HG03439 (cell line): ENCODE data around the gene GIN1.
"Not testable (repeated sequence)": the region's sequence is repeated elsewhere in the genome, so short reads cannot be mapped to it uniquely, and the experiment has no call there.

Experiments used
- ATAC-seq: cut with Tn5 transposase; IDR thresholded peaks from one replicate; pipeline ENCODE4 v1.9.1; 2021; ENCODE audit warnings: mild to moderate bottlenecking, moderate library complexity; ENCODE audit not compliant: unreplicated experiment

The GIN1 gene

DNA sequence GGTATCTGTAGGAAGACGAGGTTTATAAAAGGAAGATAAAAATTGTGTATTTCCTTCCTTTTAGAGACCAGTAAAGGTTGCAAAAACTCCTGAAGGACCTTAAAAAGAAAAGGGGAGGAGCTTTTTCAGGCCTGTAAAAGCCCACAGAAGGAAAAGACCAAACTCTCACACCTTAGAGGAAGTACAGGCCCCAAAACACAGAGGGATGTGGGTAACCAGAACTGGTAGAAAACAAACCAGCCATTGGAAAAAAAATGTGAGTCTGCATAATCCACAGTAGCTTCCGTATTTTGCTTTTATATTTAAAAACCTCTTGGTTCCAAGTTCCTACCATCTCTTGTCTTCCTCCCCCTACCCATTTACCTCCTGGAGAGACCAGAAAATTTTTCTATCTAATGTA, 8.5 kb downstream of the GIN1 start:
- ATAC-seq = no peak

DNA sequence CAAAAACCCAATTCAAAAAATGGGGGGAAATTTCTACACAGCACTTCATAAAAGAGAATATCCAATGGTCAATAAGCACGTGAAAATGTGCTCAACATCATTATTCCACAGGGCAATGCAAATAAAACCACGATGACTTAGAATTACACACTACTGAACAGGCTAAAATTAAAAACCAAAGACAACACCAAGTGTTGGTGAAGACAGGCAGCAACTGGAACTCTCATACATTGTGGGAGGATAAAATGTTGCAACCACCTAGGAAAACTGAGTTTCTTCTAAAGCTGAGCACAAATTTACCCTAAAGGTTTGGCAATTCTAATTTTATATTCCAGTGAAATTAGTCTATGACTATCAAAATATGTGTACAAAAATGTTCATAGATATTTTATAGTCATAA, 9.5 kb downstream of the GIN1 start:
- ATAC-seq = no peak

DNA sequence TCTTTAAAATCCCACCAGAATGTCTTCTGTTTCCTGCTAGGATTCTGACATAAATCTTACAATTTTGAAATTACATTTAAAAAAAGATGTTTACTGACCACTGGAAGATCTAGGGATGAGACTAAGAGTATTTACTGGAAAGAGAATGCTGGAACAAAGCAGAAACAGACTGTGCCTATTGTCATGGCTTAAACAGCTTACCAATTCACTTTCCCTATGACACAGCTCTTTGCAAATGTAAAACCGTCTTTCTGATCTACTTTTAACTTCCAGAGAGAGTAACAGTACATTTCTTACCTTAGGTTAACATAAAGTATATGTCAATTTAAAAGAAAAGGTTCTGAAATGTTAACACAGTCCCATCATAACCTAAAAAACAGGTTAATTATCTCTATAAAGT, 10.7 kb downstream of the GIN1 start:
- no peak for ATAC-seq

DNA sequence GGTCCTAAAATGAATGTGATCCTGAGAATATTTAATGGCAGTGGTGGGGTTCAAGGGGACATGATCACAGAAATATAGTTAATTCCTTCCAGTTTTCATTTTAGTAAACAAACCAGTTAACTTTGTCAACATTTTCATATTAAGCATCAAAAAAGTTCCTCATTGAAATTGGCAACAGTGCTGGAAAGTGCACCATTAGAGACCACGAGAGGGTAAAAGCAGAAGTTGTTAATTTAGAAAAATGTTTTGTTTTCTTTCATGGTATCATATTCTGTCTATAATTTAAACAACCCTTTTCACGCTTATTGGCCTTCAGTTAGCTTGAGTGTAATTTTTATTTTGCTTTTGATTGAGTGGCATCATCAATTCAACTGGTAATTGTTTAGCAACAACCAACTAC, 11.9 kb downstream of the GIN1 start:
- no peak for ATAC-seq

DNA sequence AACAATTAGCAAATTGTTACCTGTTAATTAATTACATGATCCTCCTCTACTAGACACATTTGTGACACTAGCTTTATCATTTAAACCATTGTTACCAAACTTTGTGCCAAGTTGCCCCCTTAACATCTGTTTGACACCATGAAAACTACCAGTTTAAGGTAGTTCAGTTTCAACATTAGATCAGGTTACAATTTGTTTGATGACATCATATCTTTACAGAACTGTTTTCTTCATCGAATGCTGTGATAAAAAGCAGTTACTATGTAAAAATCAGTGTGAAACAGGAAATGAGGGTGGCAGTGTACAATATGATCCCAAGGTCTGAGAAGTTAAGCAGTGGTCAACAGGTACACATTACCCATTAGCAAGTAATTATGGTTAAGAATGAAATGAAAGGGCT, 17.7 kb downstream of the GIN1 start:
- no peak for ATAC-seq

DNA sequence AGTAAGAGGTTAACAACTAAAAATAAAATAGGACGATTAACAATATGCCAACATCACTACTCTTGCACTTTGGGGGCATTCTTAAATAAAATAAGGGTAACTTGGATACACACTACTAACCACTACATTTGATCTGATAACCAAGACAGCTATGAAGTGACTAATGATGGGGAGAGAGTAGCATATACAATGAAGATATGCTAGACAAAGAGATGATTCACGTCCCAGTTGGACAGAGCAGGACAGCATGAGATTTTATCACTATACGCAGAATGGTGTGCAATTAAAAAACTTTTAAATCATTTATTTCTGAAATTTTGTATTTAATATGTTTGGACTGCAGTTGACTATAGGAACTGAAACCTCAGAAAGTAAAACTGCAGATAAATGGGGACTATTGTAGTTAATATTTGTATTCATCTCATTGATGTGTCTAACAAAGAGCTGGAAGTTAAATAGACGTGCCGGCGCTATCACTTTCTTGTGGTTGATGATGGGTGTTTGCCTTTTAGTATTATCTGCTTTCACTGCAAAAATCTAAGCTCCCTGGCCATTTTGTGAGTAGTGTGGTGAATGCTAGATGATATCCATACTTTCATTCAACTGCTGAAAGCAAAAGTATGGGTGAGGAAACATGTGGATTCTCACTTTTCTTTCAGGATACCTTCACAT, 18.7 kb downstream of the GIN1 start:
- no peak for ATAC-seq

DNA sequence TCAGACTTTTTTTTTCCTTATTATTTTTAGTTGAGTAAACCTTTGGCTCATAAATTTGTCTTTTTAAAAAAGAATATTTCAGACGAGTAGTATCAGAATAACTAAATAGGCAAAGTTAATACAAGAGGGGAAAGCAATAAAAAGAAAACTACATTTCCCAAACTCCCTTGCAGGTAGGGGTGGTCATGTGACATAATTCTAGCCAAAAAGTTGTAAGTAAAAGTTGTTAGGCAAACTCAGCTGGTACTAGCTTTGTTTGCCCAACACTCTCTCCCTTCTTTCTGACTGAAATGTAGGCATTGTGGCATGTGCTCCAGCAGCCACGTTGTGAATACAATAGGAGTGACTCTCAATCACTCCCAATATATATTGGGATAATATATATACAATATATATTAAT, 20.9 kb downstream of the GIN1 start:
- no peak for ATAC-seq

DNA sequence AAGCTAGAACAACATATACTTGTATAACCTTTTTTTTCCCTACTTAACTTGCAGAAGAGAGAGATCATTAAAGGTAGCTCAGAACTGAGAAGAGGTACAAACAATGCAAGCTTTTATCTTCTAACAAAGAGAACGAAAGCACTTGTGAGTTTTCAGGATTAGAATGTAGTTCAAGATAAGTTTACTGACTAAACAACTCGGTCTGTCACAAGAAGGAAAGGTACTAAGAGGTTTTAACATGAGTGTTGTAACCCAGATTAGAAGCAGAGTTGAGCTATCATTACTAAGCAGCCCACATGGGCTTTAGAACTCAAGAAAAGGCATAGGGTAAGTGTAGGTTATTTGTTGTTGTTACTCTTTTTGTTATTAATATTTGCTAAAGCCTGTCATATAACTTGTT, 25.2 kb downstream of the GIN1 start:
- ATAC-seq = no peak

DNA sequence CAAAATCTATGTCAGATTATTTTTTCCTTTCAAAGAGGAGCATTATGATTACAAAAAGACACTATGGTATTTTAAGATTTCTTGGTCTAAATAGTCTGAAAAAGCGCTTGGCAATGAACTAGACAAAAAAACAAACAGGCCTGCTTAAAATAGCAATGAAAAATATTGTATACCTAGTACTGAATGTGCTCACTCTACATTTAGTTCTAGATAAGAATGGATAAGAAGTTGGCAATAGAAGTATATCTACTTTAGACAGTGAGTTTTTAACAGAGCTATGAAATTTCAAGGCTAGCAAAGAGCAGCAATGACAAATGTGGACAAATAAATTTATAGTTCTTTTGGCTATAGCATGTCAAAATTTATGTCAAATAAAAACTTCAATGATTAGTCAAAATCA, 26.2 kb downstream of the GIN1 start:
- no peak for ATAC-seq

DNA sequence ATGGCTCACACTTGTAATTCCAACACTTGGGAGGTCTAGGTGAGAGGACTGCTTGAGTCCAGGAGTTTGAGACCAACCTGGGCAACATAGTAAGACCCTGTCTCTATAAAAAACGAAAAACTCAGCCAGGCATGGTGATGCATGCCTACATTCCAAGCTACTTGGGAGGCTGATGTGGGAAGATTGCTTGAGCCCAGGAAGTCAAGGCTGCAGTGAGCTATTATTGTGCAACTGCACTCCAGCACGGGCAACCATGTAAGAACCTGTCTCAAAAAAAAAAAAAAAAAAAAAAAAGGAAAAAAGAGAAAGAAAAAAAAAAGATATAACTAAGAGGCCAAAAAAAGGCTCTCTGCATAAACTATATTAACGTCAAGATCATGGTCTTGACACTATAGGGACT, 27.3 kb downstream of the GIN1 start:
- ATAC-seq = no peak

DNA sequence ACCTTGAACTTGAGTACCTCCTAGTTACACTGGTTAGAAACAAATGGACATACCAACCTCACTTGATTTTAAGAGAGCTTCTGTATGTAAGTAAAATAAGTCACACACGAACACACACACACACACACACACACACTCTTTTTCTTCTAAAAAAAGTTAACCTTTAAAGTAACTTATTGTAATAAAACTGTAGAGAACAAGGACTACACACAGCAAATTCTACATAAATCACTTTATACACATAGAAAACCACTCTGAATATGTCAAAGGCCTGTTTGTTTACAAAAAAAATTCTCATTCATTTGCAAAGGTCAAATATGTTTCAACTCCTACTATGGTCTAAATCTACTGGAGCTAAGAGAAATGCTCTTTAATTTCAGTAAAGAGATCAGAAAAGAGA, 29.1 kb downstream of the GIN1 start:
- ATAC-seq = no peak

DNA sequence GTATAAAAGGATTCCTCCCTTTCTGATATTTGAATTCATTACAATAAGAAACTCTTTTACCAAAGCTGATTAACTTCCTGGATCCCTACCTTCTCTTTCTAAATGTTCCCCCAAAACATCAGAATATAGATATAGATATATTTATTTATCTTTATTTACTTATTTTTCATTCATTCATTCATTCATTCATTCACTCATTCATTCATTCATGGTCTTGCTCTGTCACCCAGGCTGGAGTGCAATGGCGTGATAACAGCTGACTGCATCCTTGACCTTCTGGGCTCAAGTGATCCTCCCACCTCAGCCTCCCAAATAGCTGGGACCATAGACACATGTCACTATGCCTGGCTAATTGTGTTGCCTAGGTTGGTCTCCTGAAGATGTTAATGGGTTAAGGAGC, 30.7 kb downstream of the GIN1 start:
- no peak for ATAC-seq

DNA sequence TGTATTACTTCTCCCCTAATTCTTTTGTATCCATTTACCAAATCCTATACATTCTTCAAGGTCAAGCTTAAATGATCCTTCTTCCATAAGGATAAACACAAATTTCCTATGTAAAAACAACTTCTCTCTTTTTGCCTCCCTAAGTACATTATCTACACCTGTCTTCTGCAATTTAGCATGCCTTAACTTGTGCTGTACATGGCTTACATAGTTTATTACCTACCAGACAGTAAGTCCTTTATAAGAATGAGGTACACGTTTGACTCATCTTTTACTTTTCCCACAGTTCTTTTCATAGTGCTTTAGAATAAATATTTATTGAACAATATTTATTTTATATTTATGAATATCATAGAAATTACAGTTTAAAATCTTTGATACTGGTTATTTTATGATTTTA, 33.4 kb downstream of the GIN1 start:
- ATAC-seq = no peak

DNA sequence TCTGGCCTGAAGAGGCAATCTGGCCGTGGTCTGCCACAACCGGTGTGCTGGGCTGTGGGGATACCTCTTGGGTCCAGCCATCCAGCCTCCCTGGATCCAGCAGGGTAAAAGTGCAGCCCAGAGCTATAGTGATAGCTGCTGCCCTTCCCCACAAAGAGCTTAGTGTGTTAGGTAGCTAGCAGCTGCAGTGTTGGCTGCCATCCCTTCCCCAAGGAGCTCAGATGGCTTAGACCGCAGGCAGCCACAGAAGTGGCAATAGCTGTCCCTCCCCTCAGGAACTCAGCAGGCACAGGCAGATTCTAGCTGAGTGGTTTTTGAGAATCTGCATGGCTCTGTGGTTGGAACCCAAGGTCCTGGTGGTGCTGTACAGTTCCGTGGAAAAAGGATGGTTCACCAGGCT, 40.1 kb downstream of the GIN1 start:
- ATAC-seq = no peak

DNA sequence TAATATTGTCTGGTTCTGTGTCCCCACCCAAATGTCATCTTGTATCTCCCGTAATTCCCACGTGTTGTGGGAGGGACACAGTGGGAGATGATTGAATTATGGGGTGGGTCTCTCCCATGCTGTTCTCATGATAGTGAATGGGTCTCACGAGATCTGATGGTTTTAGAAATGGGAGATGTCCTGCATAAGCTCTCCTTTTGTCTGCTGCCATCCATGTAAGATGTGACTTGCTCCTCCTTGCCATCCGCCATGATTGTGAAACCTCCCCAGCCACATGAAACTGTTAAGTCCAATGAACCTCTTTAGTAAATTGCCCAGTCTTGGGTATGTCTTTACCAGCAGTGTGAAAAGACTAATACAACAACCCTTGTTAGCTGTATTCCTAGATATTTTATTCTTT, 44.5 kb downstream of the GIN1 start:
- no peak for ATAC-seq

DNA sequence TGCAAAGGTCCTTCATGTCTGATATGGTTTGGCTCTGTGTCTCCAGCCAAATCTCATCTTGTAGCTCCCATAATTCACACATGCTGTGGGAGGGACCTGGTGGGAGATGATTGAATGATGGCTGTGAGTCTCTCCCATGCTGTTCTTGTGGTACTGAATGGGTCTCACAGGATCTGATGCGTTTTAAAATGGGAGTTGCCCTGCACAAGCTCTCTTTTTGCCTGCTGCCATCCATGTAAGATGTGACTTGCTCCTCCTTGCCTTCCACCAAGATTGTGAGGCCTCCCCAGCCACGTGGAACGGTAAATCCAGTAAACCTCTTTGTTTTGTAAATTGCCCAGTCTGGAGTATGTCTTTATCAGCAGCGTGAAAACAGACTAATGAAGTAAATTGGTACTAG, 46.4 kb downstream of the GIN1 start:
- not testable (repeated sequence) for ATAC-seq

DNA sequence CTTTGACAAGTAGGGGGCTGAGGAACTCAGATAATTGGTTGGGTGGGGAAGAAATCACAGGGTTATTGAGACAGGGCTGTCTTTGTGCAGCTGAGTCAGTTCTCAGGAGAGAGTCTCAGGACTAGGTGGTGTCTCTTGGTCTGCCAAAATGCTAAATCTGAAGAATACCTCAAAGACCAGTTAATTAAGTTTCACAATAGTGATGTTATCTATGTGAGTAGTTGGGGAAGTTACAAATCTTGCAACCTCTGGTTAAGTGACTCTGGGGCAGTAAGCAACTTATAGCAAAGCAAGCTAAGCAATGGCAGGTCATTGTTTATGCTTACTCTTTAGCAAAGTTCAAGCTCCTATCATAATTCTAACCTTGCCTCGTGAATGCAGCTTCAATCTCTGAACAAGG, 53.6 kb downstream of the GIN1 start:
- no peak for ATAC-seq

DNA sequence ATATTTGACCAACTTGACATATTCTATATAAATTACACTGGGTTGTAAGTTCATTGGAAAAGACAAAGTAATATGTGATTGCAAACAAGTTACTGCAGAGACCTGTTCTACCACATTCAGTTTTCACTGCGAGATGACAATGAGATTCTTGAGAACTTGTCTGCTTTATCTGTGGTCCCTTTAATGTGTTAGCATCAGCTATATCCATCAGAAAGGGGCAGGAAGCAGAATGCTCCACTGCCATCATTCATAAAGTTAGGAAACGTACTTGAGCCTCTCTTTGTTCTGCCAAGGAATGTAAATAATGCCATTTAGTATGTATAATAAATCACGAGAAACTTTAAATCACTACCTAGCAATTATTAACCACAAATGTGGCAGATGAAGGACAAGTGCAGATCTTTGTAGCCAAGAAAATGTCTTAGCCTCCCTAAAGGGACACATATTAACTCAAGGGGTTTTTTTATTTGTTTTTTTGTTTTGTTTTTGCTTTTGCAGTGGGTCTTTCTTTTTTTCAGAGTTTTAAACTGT, 59.4 kb downstream of the GIN1 start:
- no peak for ATAC-seq

DNA sequence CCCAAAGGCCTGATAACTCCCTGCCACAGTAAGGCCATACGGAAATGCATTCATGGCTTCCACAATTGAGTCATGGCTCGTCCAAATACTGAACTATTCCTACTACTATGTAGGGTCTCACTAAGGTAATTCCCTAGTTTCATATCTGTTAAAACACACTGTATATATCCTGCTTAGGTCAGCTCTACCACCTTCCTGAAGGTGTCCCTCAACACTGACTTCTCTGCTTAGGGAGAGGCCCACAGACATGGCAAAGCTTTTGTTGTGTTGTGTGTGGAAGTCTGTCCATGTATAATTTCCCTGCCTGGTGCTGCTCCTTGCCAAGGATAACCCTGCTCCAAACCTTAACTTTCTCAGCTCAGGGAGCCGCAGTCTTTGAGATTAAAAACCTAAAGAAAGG, 60.4 kb downstream of the GIN1 start:
- ATAC-seq = no peak

DNA sequence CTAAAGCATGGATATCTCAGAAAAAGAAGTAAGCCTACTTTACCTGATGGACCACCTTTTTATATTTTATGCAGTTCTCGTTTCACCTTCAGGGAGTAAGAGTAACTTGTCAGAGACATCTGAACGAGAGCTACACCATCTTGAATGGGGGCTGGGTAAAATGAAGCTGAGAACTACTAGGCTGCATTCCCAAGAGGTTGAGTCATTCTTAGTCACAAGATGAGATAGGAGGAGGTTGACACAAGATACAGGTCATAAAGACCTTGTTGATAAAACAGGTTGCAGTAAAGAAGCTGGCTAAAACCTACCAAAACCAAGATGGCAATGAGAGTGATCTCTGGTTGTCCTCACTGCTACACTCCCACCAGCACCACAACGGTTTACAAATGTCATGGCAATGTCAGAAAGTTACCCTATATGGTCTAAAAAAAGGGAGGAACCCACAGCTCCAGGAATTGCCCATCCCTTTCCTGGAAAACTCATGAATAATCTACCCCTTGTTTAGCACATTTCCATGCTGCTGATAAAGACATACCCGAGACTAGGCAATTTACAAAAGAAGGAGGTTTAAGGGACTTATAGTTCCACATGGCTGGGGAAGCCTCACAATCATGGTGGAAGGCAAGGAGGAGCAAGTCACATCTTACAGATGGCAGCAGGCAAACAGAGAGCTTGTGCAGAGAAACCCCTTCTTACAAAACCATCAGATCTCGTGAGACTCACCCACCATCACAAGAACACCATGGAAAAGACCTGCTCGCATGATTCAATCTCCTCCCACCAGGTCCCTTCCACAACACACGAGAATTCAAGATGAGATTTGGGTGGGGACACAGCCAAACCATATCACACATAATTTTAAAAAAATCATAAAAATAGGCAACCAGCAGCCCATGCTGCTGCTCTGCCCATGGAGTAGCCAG, 62.5 kb downstream of the GIN1 start:
- ATAC-seq = no peak

DNA sequence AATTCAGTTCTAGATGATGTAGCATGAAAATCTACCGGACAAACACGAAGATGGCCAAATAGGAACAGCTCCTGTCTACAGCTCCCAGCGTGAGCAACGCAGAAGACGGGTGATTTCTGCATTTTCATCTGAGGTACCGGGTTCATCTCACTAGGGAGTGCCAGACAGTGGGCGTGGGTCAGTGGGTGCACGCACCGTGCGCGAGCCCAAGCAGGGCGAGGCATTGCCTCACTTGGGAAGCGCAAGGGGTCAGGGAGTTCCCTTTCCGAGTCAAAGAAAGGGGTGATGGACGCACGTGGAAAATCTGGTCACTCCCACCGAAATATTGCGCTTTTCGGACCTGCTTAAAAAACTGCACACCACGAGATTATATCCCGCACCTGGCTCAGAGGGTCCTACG, 73.2 kb downstream of the GIN1 start:
- not testable (repeated sequence) for ATAC-seq

DNA sequence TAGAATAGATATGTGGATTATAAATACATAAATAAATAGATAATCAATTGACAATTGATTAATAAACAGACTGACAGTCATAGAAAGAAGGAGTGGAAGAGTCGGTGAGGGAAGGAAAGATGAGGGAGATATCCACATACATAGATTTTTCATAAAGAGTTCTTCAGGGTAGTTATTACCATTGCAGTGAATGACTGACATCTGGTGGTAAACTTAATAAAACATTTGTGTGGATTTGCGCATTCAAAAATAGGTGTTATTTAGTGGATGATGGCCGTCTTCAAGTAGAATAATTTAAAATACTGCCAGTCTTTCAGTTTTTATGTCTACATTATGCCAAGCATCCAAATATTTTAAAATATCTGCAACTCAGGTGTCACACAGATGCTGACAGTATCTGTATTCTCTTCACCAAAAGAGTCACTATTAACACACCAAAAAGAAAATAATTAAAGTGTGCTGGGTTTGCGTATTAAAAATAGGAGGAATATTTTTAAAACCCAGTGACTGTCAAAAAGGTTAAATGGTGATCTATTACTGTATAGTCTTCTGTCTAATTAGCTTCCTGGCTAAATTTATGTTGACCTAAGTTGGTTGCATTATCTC, 78.8 kb downstream of the GIN1 start:
- ATAC-seq = no peak
